ENCODE data around the gene LSG1.

DNA sequence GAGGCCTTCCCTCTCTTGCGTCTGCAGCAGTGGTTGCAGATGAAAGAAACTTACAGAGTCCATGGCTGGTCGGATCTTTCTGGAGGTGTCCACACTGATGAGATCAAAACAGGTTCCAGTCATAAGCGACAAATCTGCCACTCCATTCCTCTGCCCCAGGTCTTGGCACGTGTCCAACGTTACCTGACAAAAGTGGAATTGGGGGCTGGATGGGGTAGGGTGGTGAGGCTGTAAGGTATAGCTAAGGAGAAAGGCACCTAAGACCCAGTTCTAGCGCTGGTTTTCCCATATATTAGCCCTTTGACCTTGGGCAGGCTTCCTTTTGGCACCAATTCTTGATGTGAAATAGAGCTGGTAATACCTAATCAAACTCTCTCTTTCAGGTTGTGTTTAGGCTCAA, 24.7 kb upstream of the LSG1 start:
- TF ChIP-seq, protein P1, sequence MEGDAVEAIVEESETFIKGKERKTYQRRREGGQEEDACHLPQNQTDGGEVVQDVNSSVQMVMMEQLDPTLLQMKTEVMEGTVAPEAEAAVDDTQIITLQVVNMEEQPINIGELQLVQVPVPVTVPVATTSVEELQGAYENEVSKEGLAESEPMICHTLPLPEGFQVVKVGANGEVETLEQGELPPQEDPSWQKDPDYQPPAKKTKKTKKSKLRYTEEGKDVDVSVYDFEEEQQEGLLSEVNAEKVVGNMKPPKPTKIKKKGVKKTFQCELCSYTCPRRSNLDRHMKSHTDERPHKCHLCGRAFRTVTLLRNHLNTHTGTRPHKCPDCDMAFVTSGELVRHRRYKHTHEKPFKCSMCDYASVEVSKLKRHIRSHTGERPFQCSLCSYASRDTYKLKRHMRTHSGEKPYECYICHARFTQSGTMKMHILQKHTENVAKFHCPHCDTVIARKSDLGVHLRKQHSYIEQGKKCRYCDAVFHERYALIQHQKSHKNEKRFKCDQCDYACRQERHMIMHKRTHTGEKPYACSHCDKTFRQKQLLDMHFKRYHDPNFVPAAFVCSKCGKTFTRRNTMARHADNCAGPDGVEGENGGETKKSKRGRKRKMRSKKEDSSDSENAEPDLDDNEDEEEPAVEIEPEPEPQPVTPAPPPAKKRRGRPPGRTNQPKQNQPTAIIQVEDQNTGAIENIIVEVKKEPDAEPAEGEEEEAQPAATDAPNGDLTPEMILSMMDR (conservative IDR thresholded peaks at IDR 0.05; ENCODE audit: low read depth in 2 of 2) = no peak
- no peak for TF ChIP-seq EZH2phosphoT487 (IDR thresholded peaks at IDR 0.05; ENCODE audit: unreplicated experiment)
- TF ChIP-seq, protein P2, sequence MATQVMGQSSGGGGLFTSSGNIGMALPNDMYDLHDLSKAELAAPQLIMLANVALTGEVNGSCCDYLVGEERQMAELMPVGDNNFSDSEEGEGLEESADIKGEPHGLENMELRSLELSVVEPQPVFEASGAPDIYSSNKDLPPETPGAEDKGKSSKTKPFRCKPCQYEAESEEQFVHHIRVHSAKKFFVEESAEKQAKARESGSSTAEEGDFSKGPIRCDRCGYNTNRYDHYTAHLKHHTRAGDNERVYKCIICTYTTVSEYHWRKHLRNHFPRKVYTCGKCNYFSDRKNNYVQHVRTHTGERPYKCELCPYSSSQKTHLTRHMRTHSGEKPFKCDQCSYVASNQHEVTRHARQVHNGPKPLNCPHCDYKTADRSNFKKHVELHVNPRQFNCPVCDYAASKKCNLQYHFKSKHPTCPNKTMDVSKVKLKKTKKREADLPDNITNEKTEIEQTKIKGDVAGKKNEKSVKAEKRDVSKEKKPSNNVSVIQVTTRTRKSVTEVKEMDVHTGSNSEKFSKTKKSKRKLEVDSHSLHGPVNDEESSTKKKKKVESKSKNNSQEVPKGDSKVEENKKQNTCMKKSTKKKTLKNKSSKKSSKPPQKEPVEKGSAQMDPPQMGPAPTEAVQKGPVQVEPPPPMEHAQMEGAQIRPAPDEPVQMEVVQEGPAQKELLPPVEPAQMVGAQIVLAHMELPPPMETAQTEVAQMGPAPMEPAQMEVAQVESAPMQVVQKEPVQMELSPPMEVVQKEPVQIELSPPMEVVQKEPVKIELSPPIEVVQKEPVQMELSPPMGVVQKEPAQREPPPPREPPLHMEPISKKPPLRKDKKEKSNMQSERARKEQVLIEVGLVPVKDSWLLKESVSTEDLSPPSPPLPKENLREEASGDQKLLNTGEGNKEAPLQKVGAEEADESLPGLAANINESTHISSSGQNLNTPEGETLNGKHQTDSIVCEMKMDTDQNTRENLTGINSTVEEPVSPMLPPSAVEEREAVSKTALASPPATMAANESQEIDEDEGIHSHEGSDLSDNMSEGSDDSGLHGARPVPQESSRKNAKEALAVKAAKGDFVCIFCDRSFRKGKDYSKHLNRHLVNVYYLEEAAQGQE (IDR thresholded peaks at IDR 0.05; ENCODE audit: unreplicated experiment) = no peak
- TF ChIP-seq CREB1 (CRISPR knock-in tag; IDR thresholded peaks at IDR 0.05; ENCODE audit: low read depth) = no peak
- no peak for TF ChIP-seq EZH2 (IDR thresholded peaks at IDR 0.05; ENCODE audit: low read depth, unreplicated experiment)
- no peak for TF ChIP-seq POLR2AphosphoS5 (IDR thresholded peaks at IDR 0.05; ENCODE audit: low read depth)
- TF ChIP-seq, protein P3, sequence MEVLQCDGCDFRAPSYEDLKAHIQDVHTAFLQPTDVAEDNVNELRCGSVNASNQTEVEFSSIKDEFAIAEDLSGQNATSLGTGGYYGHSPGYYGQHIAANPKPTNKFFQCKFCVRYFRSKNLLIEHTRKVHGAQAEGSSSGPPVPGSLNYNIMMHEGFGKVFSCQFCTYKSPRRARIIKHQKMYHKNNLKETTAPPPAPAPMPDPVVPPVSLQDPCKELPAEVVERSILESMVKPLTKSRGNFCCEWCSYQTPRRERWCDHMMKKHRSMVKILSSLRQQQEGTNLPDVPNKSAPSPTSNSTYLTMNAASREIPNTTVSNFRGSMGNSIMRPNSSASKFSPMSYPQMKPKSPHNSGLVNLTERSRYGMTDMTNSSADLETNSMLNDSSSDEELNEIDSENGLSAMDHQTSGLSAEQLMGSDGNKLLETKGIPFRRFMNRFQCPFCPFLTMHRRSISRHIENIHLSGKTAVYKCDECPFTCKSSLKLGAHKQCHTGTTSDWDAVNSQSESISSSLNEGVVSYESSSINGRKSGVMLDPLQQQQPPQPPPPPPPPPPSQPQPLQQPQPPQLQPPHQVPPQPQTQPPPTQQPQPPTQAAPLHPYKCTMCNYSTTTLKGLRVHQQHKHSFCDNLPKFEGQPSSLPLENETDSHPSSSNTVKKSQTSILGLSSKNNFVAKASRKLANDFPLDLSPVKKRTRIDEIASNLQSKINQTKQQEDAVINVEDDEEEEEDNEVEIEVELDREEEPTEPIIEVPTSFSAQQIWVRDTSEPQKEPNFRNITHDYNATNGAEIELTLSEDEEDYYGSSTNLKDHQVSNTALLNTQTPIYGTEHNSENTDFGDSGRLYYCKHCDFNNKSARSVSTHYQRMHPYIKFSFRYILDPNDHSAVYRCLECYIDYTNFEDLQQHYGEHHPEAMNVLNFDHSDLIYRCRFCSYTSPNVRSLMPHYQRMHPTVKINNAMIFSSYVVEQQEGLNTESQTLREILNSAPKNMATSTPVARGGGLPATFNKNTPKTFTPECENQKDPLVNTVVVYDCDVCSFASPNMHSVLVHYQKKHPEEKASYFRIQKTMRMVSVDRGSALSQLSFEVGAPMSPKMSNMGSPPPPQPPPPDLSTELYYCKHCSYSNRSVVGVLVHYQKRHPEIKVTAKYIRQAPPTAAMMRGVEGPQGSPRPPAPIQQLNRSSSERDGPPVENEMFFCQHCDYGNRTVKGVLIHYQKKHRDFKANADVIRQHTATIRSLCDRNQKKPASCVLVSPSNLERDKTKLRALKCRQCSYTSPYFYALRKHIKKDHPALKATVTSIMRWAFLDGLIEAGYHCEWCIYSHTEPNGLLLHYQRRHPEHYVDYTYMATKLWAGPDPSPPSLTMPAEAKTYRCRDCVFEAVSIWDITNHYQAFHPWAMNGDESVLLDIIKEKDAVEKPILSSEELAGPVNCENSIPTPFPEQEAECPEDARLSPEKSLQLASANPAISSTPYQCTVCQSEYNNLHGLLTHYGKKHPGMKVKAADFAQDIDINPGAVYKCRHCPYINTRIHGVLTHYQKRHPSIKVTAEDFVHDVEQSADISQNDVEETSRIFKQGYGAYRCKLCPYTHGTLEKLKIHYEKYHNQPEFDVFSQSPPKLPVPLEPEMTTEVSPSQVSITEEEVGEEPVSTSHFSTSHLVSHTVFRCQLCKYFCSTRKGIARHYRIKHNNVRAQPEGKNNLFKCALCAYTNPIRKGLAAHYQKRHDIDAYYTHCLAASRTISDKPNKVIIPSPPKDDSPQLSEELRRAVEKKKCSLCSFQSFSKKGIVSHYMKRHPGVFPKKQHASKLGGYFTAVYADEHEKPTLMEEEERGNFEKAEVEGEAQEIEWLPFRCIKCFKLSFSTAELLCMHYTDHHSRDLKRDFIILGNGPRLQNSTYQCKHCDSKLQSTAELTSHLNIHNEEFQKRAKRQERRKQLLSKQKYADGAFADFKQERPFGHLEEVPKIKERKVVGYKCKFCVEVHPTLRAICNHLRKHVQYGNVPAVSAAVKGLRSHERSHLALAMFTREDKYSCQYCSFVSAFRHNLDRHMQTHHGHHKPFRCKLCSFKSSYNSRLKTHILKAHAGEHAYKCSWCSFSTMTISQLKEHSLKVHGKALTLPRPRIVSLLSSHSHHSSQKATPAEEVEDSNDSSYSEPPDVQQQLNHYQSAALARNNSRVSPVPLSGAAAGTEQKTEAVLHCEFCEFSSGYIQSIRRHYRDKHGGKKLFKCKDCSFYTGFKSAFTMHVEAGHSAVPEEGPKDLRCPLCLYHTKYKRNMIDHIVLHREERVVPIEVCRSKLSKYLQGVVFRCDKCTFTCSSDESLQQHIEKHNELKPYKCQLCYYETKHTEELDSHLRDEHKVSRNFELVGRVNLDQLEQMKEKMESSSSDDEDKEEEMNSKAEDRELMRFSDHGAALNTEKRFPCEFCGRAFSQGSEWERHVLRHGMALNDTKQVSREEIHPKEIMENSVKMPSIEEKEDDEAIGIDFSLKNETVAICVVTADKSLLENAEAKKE (CRISPR knock-in tag; IDR thresholded peaks at IDR 0.05) = no peak
- no peak for TF ChIP-seq JUNB (IDR thresholded peaks at IDR 0.05; ENCODE audit: unreplicated experiment)
- TF ChIP-seq ZNF114 (CRISPR knock-in tag; IDR thresholded peaks at IDR 0.05) = no peak
- no peak for TF ChIP-seq ZNF331 (CRISPR knock-in tag; IDR thresholded peaks at IDR 0.05; ENCODE audit: low read depth)
